Gastrocnemius medialis (tissue), 4 donors: ENCODE data around the gene SH3GL1.

Experiments used
- CTCF ChIP-seq, 5 experiments: fragments of 450-650 bp in 3 of 5; fragments of 200-600 bp in 2 of 5; sonication (generic) in 2 of 5; IDR thresholded peaks in 4 of 5; conservative IDR thresholded peaks in 1 of 5; 1 replicate in 4 of 5; 2 replicates in 1 of 5; pipeline ENCODE4 v1.5.1; 2016 to 2019; ENCODE audit warnings: antibody characterized with exemption in 5 of 5, mild to moderate bottlenecking in 3 of 5, moderate library complexity in 3 of 5
- POLR2A ChIP-seq, 2 donors: fragments of 450-650 bp; IDR thresholded peaks; one replicate each; pipeline ENCODE4 v1.6.1; 2017; ENCODE audit warnings: antibody characterized with exemption in 2 of 2, mild to moderate bottlenecking in 2 of 2, moderate library complexity in 2 of 2

GRCh38 chr19:4363571-4364304 lies 36.6 kb downstream of the SH3GL1 start:
- TF ChIP-seq CTCF (IDR thresholded peaks at IDR 0.05 in 4 of 5, conservative IDR thresholded peaks at IDR 0.05 in 1 of 5), result no peak
- no peak for TF ChIP-seq POLR2A (IDR thresholded peaks at IDR 0.05)
